ENCODE results near the gene AMT. TPM values are rescaled to one million over a fixed set of nuclear protein-coding genes. Genes with fewer than 3 reads are reported as not detected.

Gene AMT
- total and polyA plus RNA-seq, 4 donors, result 3.8 to 12.4 (median 8.8) TPM

DNA sequence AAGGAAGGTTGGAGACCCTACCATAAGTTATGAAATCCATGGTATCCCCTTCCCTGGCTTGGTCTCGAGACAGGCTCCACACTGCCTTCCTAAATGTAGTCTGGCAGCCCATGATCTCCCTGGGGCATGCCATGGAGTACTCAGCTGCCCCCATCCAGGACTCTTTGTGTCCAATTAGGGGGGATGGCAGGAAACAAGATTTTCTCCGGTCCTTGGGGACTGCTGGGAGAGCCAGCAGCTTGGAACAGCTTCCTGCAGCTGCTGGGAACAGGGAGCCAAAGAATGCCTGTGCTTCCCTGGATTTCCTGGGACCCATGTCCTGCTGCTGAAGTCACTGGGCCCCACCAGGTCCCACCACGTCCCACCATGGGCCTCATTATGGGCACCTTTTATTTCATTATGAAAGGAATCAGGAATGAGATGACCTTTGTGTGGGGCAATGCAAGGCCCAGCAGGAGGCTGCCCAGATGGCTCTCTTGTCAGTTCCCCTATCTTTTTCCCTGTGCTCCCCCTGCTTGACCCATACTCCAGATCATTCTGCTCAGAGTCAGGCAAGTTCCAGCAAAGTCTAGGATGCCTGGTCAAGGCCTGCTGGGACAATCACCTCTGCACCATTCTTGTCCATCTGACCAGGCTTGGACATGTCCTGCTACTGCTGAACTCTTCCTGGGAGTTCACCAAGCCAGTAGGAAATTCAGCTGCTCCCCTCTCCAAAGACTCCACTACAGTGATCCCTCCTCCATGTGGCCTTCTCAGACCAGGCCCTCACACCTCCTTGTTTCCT lies 32.8 kb upstream of the AMT start:
- peaks cover 3 to 16% (median 10%) of the 10 kb centered on the region in 5 donors for H3K4me1 ChIP-seq (ENCODE audit: control insufficient read depth in 5 of 5, insufficient read depth in 5 of 5, low read length in 5 of 5)
- 66 to 77% methylated on average over 3 of the region's 3 CpGs for WGBS, 2 donors
- peak in 2 of 3 donors; percentile 23 to 45 for DNase-seq
- TF ChIP-seq, protein P1, sequence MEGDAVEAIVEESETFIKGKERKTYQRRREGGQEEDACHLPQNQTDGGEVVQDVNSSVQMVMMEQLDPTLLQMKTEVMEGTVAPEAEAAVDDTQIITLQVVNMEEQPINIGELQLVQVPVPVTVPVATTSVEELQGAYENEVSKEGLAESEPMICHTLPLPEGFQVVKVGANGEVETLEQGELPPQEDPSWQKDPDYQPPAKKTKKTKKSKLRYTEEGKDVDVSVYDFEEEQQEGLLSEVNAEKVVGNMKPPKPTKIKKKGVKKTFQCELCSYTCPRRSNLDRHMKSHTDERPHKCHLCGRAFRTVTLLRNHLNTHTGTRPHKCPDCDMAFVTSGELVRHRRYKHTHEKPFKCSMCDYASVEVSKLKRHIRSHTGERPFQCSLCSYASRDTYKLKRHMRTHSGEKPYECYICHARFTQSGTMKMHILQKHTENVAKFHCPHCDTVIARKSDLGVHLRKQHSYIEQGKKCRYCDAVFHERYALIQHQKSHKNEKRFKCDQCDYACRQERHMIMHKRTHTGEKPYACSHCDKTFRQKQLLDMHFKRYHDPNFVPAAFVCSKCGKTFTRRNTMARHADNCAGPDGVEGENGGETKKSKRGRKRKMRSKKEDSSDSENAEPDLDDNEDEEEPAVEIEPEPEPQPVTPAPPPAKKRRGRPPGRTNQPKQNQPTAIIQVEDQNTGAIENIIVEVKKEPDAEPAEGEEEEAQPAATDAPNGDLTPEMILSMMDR (IDR thresholded peaks at IDR 0.05; ENCODE audit: control extremely low read depth, extremely low read depth), result no peak
- H3K9me3 ChIP-seq (ENCODE audit: control insufficient read depth in 4 of 4, insufficient read depth in 3 of 4, low read length in 3 of 4), result no peaks in the 10 kb centered on the region
- no peak overlapping the region for H3K4me3 ChIP-seq
- no peak for ATAC-seq (ENCODE audit: insufficient read depth, low FRiP score)
- H3K27me3 ChIP-seq (ENCODE audit: control insufficient read depth in 3 of 3, insufficient read depth in 3 of 3, low read length in 2 of 3), result no peaks in the 10 kb centered on the region
- H3K27ac ChIP-seq (ENCODE audit: low read depth in 1 of 2, low read length in 1 of 2), result no peak overlapping the region
- H3K36me3 ChIP-seq (ENCODE audit: control insufficient read depth in 4 of 4, insufficient read depth in 4 of 4, low read length in 4 of 4), result no peaks in the 10 kb centered on the region
- no peak overlapping the region for H3K9ac ChIP-seq (ENCODE audit: insufficient read depth in 1 of 2, low read length in 2 of 2)

- WGBS, 2 donors, result 74 to 77% methylated on average over 2 of the region's 2 CpGs
- peaks cover 3 to 14% (median 10%) of the 10 kb centered on the region in 5 donors for H3K4me1 ChIP-seq (ENCODE audit: control insufficient read depth in 5 of 5, insufficient read depth in 5 of 5, low read length in 5 of 5)
- no peaks in the 10 kb centered on the region for H3K36me3 ChIP-seq (ENCODE audit: control insufficient read depth in 4 of 4, insufficient read depth in 4 of 4, low read length in 4 of 4)
- no peaks in the 10 kb centered on the region for H3K27me3 ChIP-seq (ENCODE audit: control insufficient read depth in 3 of 3, insufficient read depth in 3 of 3, low read length in 2 of 3)
- ATAC-seq (ENCODE audit: insufficient read depth, low FRiP score) (no peak), DNase-seq (peak; percentile 20 to 52 (median 37))
- no peak overlapping the region for H3K4me3 ChIP-seq
- no peak overlapping the region for H3K27ac ChIP-seq (ENCODE audit: low read depth in 1 of 2, low read length in 1 of 2)
- no peaks in the 10 kb centered on the region for H3K9me3 ChIP-seq (ENCODE audit: control insufficient read depth in 4 of 4, insufficient read depth in 3 of 4, low read length in 3 of 4)
- H3K9ac ChIP-seq (ENCODE audit: insufficient read depth in 1 of 2, low read length in 2 of 2), result no peak overlapping the region
- TF ChIP-seq, protein P1 (IDR thresholded peaks at IDR 0.05; ENCODE audit: control extremely low read depth, extremely low read depth), result no peak
These were observed 32.2 kb upstream of the AMT start for GRCh38 chr3:49454458-49454857.

DNA sequence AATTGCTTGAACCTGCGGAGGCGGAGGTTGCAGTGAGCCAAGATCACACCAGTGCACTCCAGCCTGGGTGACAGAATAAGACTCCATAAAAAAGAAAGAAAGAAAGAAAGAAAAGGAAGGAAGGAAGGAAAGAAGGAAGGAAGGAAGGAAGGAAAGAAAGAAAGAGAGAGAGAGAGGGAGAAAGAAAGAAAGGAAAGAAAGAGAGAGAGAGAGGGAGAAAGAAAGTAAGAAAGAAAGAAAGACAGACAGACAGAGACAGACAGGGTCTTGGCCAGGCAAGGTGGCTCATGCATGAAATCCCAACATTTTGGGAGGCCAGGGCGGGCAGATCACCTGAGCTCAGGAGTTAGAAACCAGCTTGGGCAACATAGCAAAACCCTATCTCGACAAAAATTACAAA lies 31.3 kb upstream of the AMT start:
- H3K36me3 ChIP-seq (ENCODE audit: control insufficient read depth in 4 of 4, insufficient read depth in 4 of 4, low read length in 4 of 4), result no peaks in the 10 kb centered on the region
- no peaks in the 10 kb centered on the region for H3K9me3 ChIP-seq (ENCODE audit: control insufficient read depth in 4 of 4, insufficient read depth in 3 of 4, low read length in 3 of 4)
- ATAC-seq (ENCODE audit: insufficient read depth, low FRiP score) (no peak), DNase-seq (no peak)
- WGBS, 2 donors, result 95 to 97% methylated on average over 4 of the region's 4 CpGs
- TF ChIP-seq, protein P1 (IDR thresholded peaks at IDR 0.05; ENCODE audit: control extremely low read depth, extremely low read depth), result no peak
- peaks cover 0 to 10% (median 4%) of the 10 kb centered on the region in 5 donors for H3K4me1 ChIP-seq (ENCODE audit: control insufficient read depth in 5 of 5, insufficient read depth in 5 of 5, low read length in 5 of 5)
- no peaks in the 10 kb centered on the region for H3K27me3 ChIP-seq (ENCODE audit: control insufficient read depth in 3 of 3, insufficient read depth in 3 of 3, low read length in 2 of 3)
- H3K9ac ChIP-seq (ENCODE audit: insufficient read depth in 1 of 2, low read length in 2 of 2), result no peak overlapping the region
- no peak overlapping the region for H3K4me3 ChIP-seq
- H3K27ac ChIP-seq (ENCODE audit: low read depth in 1 of 2, low read length in 1 of 2), result no peak overlapping the region
